Measurements from ENCODE around the gene ANKRD31.
"Not testable (repeated sequence)": the region's sequence is repeated elsewhere in the genome, so short reads cannot be mapped to it uniquely, and the experiment has no call there.

Gene ANKRD31

GRCh38 chr5:75274486-75274885 is 37.8 kb upstream of the ANKRD31 start:
- Histone ChIP-seq H3K36me3 (ENCODE audit: insufficient read depth, low read length) (no peaks in the 10 kb centered on the region), H3K9me3 (ENCODE audit: insufficient read depth, low read depth, low read length) (no peaks in the 10 kb centered on the region; the same call in 1 of the 2 replicates), H3F3A (ENCODE audit: low read depth) (no peaks in the 10 kb centered on the region), H3K4me3 (ENCODE audit: low read length, poor library complexity, severe bottlenecking) (no peak overlapping the region), H3K9ac (ENCODE audit: low read depth, low read length, poor library complexity, severe bottlenecking) (no peak overlapping the region), H3K4me1 (ENCODE audit: insufficient read depth, low read length, poor library complexity, severe bottlenecking) (peaks cover 8% of the 10 kb centered on the region), H3K4me2 (ENCODE audit: low read depth, low read length, poor library complexity, severe bottlenecking) (no peak overlapping the region), H3K9me2 (replicated peaks; ENCODE audit: low read depth, low read length) (no peaks in the 10 kb centered on the region), H3K27me3 (ENCODE audit: insufficient read depth, low read length, poor library complexity, severe bottlenecking) (no peaks in the 10 kb centered on the region), H4K20me1 (ENCODE audit: insufficient read depth, low read length, poor library complexity, severe bottlenecking) (no peaks in the 10 kb centered on the region), H2AFZ (ENCODE audit: low read length) (no peak overlapping the region), H3K79me2 (ENCODE audit: insufficient read depth, low read length) (no peaks in the 10 kb centered on the region)
- TF ChIP-seq EZH2phosphoT487 (IDR thresholded peaks at IDR 0.05; ENCODE audit: borderline replicate concordance) = no peak
- TF ChIP-seq CTCF (conservative IDR thresholded peaks at IDR 0.05; ENCODE audit: low read length) = no peak

- H3K36me3 ChIP-seq (ENCODE audit: insufficient read depth, low read length); H3F3A ChIP-seq (ENCODE audit: low read depth); H3K79me2 ChIP-seq (ENCODE audit: insufficient read depth, low read length); H3K4me1 ChIP-seq (ENCODE audit: insufficient read depth, low read length, poor library complexity, severe bottlenecking); H4K20me1 ChIP-seq (ENCODE audit: insufficient read depth, low read length, poor library complexity, severe bottlenecking); H3K9me3 ChIP-seq (ENCODE audit: insufficient read depth, low read depth, low read length); H3K9ac ChIP-seq (ENCODE audit: low read depth, low read length, poor library complexity, severe bottlenecking); H3K4me3 ChIP-seq (ENCODE audit: low read length, poor library complexity, severe bottlenecking); H3K9me2 ChIP-seq (replicated peaks; ENCODE audit: low read depth, low read length); H3K27me3 ChIP-seq (ENCODE audit: insufficient read depth, low read length, poor library complexity, severe bottlenecking); H2AFZ ChIP-seq (ENCODE audit: low read length); H3K4me2 ChIP-seq (ENCODE audit: low read depth, low read length, poor library complexity, severe bottlenecking): not testable (repeated sequence)
Measured at GRCh38 chr5:75270605-75271004, 33.9 kb upstream of the ANKRD31 start.

- H3K79me2 ChIP-seq (ENCODE audit: insufficient read depth, low read length) = no peaks in the 10 kb centered on the region
- H3K9me3 ChIP-seq (ENCODE audit: insufficient read depth, low read depth, low read length) = no peaks in the 10 kb centered on the region
- no peaks in the 10 kb centered on the region for H4K20me1 ChIP-seq (ENCODE audit: insufficient read depth, low read length, poor library complexity, severe bottlenecking)
- no peak overlapping the region for H3K4me2 ChIP-seq (ENCODE audit: low read depth, low read length, poor library complexity, severe bottlenecking)
- no peaks in the 10 kb centered on the region for H3K27me3 ChIP-seq (ENCODE audit: insufficient read depth, low read length, poor library complexity, severe bottlenecking)
- H2AFZ ChIP-seq (ENCODE audit: low read length) = no peak overlapping the region
- no peak for TF ChIP-seq EZH2phosphoT487 (IDR thresholded peaks at IDR 0.05; ENCODE audit: borderline replicate concordance)
- TF ChIP-seq CTCF (conservative IDR thresholded peaks at IDR 0.05; ENCODE audit: low read length) = peak; percentile 85
- no peaks in the 10 kb centered on the region for H3F3A ChIP-seq (ENCODE audit: low read depth)
- no peaks in the 10 kb centered on the region for H3K36me3 ChIP-seq (ENCODE audit: insufficient read depth, low read length)
- H3K9me2 ChIP-seq (replicated peaks; ENCODE audit: low read depth, low read length) = no peaks in the 10 kb centered on the region
- H3K4me3 ChIP-seq (ENCODE audit: low read length, poor library complexity, severe bottlenecking) = no peak overlapping the region
- no peaks in the 10 kb centered on the region for H3K4me1 ChIP-seq (ENCODE audit: insufficient read depth, low read length, poor library complexity, severe bottlenecking)
- H3K9ac ChIP-seq (ENCODE audit: low read depth, low read length, poor library complexity, severe bottlenecking) = no peak overlapping the region
Measured at GRCh38 chr5:75265731-75266130, 29.1 kb upstream of the ANKRD31 start.

- no peak overlapping the region for H2AFZ ChIP-seq (ENCODE audit: low read length)
- H3K4me3 ChIP-seq (ENCODE audit: low read length, poor library complexity, severe bottlenecking) = no peak overlapping the region
- H4K20me1 ChIP-seq (ENCODE audit: insufficient read depth, low read length, poor library complexity, severe bottlenecking) = no peaks in the 10 kb centered on the region
- H3K27me3 ChIP-seq (ENCODE audit: insufficient read depth, low read length, poor library complexity, severe bottlenecking) = no peaks in the 10 kb centered on the region
- no peak for TF ChIP-seq EZH2phosphoT487 (IDR thresholded peaks at IDR 0.05; ENCODE audit: borderline replicate concordance)
- TF ChIP-seq CTCF (conservative IDR thresholded peaks at IDR 0.05; ENCODE audit: low read length) = no peak
- H3K9me2 ChIP-seq (replicated peaks; ENCODE audit: low read depth, low read length) = no peaks in the 10 kb centered on the region
- no peak overlapping the region for H3K4me2 ChIP-seq (ENCODE audit: low read depth, low read length, poor library complexity, severe bottlenecking)
- no peaks in the 10 kb centered on the region for H3K9me3 ChIP-seq (ENCODE audit: insufficient read depth, low read depth, low read length)
- H3K79me2 ChIP-seq (ENCODE audit: insufficient read depth, low read length) = no peaks in the 10 kb centered on the region
- H3K36me3 ChIP-seq (ENCODE audit: insufficient read depth, low read length) = no peaks in the 10 kb centered on the region
- H3K9ac ChIP-seq (ENCODE audit: low read depth, low read length, poor library complexity, severe bottlenecking) = no peak overlapping the region
- no peaks in the 10 kb centered on the region for H3K4me1 ChIP-seq (ENCODE audit: insufficient read depth, low read length, poor library complexity, severe bottlenecking)
- no peaks in the 10 kb centered on the region for H3F3A ChIP-seq (ENCODE audit: low read depth)
Measured at GRCh38 chr5:75262271-75262670, 25.6 kb upstream of the ANKRD31 start.
